KMS-11 (cell line): Measurements from ENCODE around the gene MTG1.

Source experiments
- H2AFZ ChIP-seq: fragments of 200-600 bp; sonication (generic); 2 replicates; pipeline ENCODE4 v1.6.1; 2016; ENCODE audit warnings: antibody characterized with exemption, mixed run types, low read depth
- H3K27ac ChIP-seq: fragments of 200-600 bp; sonication (generic); 2 replicates; pipeline ENCODE4 v1.6.1; 2016; ENCODE audit warnings: mild to moderate bottlenecking, mixed run types
- H3K27me3 ChIP-seq: fragments of 200-600 bp; sonication (generic); 2 replicates; pipeline ENCODE4 v1.6.1; 2017; ENCODE audit warnings: mild to moderate bottlenecking, low read depth, mixed run types, moderate library complexity; ENCODE audit not compliant: insufficient read depth
- H3K36me3 ChIP-seq: fragments of 200-600 bp; sonication (generic); 2 replicates; pipeline ENCODE4 v1.6.1; 2017; ENCODE audit warnings: mild to moderate bottlenecking, mixed run types; ENCODE audit not compliant: insufficient read depth
- H3K4me1 ChIP-seq: fragments of 200-600 bp; sonication (generic); 2 replicates; pipeline ENCODE4 v1.6.1; 2016; ENCODE audit warnings: mild to moderate bottlenecking, low read depth, mixed run types; ENCODE audit not compliant: poor library complexity, severe bottlenecking
- H3K4me2 ChIP-seq: fragments of 200-600 bp; sonication (generic); 2 replicates; pipeline ENCODE4 v1.7.0; 2016; ENCODE audit warnings: mild to moderate bottlenecking, mixed run types
- H3K4me3 ChIP-seq: fragments of 200-600 bp; sonication (generic); IDR thresholded peaks from 2 replicates; pipeline ENCODE4 v1.6.1; 2017; ENCODE audit warnings: low read depth, low read length, mixed read lengths; ENCODE audit not compliant: insufficient read depth
- H3K79me2 ChIP-seq: fragments of 200-600 bp; sonication (generic); 2 replicates; pipeline ENCODE4 v1.6.1; 2016; ENCODE audit warnings: low read depth, mixed run types; ENCODE audit not compliant: insufficient read depth
- H3K9ac ChIP-seq: fragments of 200-600 bp; sonication (generic); 2 replicates; pipeline ENCODE4 v1.6.1; 2016; ENCODE audit warnings: mild to moderate bottlenecking, mixed run types
- H4K20me1 ChIP-seq: fragments of 200-600 bp; sonication (generic); 2 replicates; pipeline ENCODE4 v1.6.1; 2016; ENCODE audit warnings: mild to moderate bottlenecking, mixed run types; ENCODE audit not compliant: insufficient read depth
- CTCF ChIP-seq: fragments of 200-600 bp; sonication (generic); conservative IDR thresholded peaks from 2 replicates; pipeline ENCODE4 v1.6.1; 2017; ENCODE audit warnings: low read depth, mild to moderate bottlenecking, antibody characterized with exemption, low read length, moderate library complexity, mixed read lengths

MTG1 gene

GRCh38 chr10:133394801-133395221 lies 854 bp downstream of the MTG1 start:
- Histone ChIP-seq H4K20me1 (no peaks in the 10 kb centered on the region), H3K4me3 (no peak overlapping the region), H2AFZ (peak overlapping the region; percentile 75), H3K27me3 (no peaks in the 10 kb centered on the region), H3K27ac (peak overlapping the region; percentile 95), H3K79me2 (peaks cover 17% of the 10 kb centered on the region; the same call in 1 of the 2 replicates), H3K4me1 (peaks cover 43% of the 10 kb centered on the region), H3K4me2 (peak overlapping the region; percentile 70), H3K36me3 (no peaks in the 10 kb centered on the region), H3K9ac (peak overlapping the region; percentile 99)
- TF ChIP-seq CTCF = no peak

GRCh38 chr10:133396035-133396624 lies 2.2 kb downstream of the MTG1 start:
- no peak overlapping the region for H3K27ac ChIP-seq
- H3K9ac ChIP-seq = no peak overlapping the region
- no peaks in the 10 kb centered on the region for H3K27me3 ChIP-seq
- H3K4me3 ChIP-seq = no peak overlapping the region
- no peak overlapping the region for H2AFZ ChIP-seq
- no peak overlapping the region; the same call in 1 of the 2 replicates for H3K4me2 ChIP-seq
- peaks cover 17% of the 10 kb centered on the region; the same call in 1 of the 2 replicates for H3K79me2 ChIP-seq
- no peaks in the 10 kb centered on the region for H3K36me3 ChIP-seq
- no peaks in the 10 kb centered on the region for H4K20me1 ChIP-seq
- TF ChIP-seq CTCF = no peak
- H3K4me1 ChIP-seq = peaks cover 43% of the 10 kb centered on the region

GRCh38 chr10:133397938-133398337 lies 4.0 kb downstream of the MTG1 start:
- Histone ChIP-seq H3K4me2 (no peak overlapping the region), H3K79me2 (peaks cover 17% of the 10 kb centered on the region; the same call in 1 of the 2 replicates)
- TF ChIP-seq CTCF = no peak

GRCh38 chr10:133399123-133399601 lies 5.2 kb downstream of the MTG1 start:
- H4K20me1 ChIP-seq = no peaks in the 10 kb centered on the region
- no peak overlapping the region for H2AFZ ChIP-seq
- no peaks in the 10 kb centered on the region for H3K36me3 ChIP-seq
- no peak for TF ChIP-seq CTCF
- peaks cover 30% of the 10 kb centered on the region for H3K4me1 ChIP-seq
- no peak overlapping the region for H3K27ac ChIP-seq
- no peak overlapping the region for H3K4me2 ChIP-seq
- no peak overlapping the region for H3K4me3 ChIP-seq
- H3K27me3 ChIP-seq = no peaks in the 10 kb centered on the region
- peaks cover 17% of the 10 kb centered on the region; the same call in 1 of the 2 replicates for H3K79me2 ChIP-seq
- H3K9ac ChIP-seq = no peak overlapping the region

More at GRCh38 chr10:133397938-133398337, 4.0 kb downstream of the MTG1 start:
- Histone ChIP-seq H3K27me3 (no peaks in the 10 kb centered on the region), H3K27ac (no peak overlapping the region), H3K4me1 (peaks cover 37% of the 10 kb centered on the region), H3K4me3 (no peak overlapping the region), H4K20me1 (no peaks in the 10 kb centered on the region), H2AFZ (no peak overlapping the region), H3K9ac (no peak overlapping the region), H3K36me3 (no peaks in the 10 kb centered on the region)
